ENCODE data around the gene LCE1B.

LCE1B gene

GRCh38 chr1:152861374-152861773 lies 49.6 kb downstream of the LCE1B start:
- no peak for DNase-seq (ENCODE audit: low spot score)

All from COLO829 (cell line).